Neuronal stem cell (in vitro differentiated cells): Measurements from ENCODE around the gene HGD.
"Not testable (repeated sequence)": the region's sequence is repeated elsewhere in the genome, so short reads cannot be mapped to it uniquely, and the experiment has no call there.

Experiments
- DNase-seq: peaks from one replicate; pipeline ENCODE4 v3.0.0-alpha.2; 2013; ENCODE audit warnings: low spot score
- H2AFZ ChIP-seq: one replicate; pipeline ENCODE4 v1.6.1; 2013; ENCODE audit warnings: mild to moderate bottlenecking, low read length, inconsistent platforms
- H2AK5ac ChIP-seq: 2 replicates; pipeline ENCODE4 v1.6.1; 2013; ENCODE audit warnings: low read depth, mild to moderate bottlenecking, inconsistent platforms, low read length, moderate library complexity, mixed read lengths
- H2BK120ac ChIP-seq: 2 replicates; pipeline ENCODE4 v1.6.1; 2013; ENCODE audit warnings: low read depth, mild to moderate bottlenecking, inconsistent platforms, low read length, moderate library complexity, mixed read lengths
- H2BK12ac ChIP-seq: one replicate; pipeline ENCODE4 v1.6.1; 2013; ENCODE audit warnings: low read length, inconsistent platforms
- H2BK15ac ChIP-seq: 2 replicates; pipeline ENCODE4 v1.6.1; 2013; ENCODE audit warnings: mild to moderate bottlenecking, low read length, inconsistent platforms, mixed read lengths
- H2BK5ac ChIP-seq: one replicate; pipeline ENCODE4 v1.6.1; 2013; ENCODE audit warnings: inconsistent platforms, mild to moderate bottlenecking, low read length, moderate library complexity
- H3K14ac ChIP-seq: one replicate; pipeline ENCODE4 v1.6.1; 2013; ENCODE audit warnings: low read length, inconsistent platforms
- H3K18ac ChIP-seq: 2 replicates; pipeline ENCODE4 v1.6.1; 2013; ENCODE audit warnings: low read length, inconsistent platforms
- H3K23ac ChIP-seq: 2 replicates; pipeline ENCODE4 v1.6.1; 2013; ENCODE audit warnings: low read depth, mild to moderate bottlenecking, mixed read lengths, low read length, inconsistent platforms; ENCODE audit not compliant: poor library complexity
- H3K27ac ChIP-seq: replicated peaks from 3 replicates; pipeline ENCODE4 v1.5.1; 2013; ENCODE audit warnings: low read length, inconsistent platforms
- H3K27me3 ChIP-seq, 3 experiments: 2 replicates each; pipeline ENCODE4 v1.6.1; 2013; ENCODE audit warnings: low read length in 3 of 3, mild to moderate bottlenecking in 2 of 3, inconsistent platforms in 1 of 3, low read depth in 1 of 3, mixed read lengths in 1 of 3, moderate library complexity in 1 of 3; ENCODE audit not compliant: control insufficient read depth in 3 of 3, insufficient read depth in 3 of 3
- H3K36me3 ChIP-seq, 2 donors: replicated peaks in 1 of 2; 2 replicates each; pipeline ENCODE4 v1.6.1; 2013; ENCODE audit warnings: low read length in 2 of 2; ENCODE audit not compliant: control insufficient read depth in 2 of 2, insufficient read depth in 2 of 2
- H3K4ac ChIP-seq: 2 replicates; pipeline ENCODE4 v1.6.1; 2013; ENCODE audit warnings: inconsistent platforms, mild to moderate bottlenecking, low read length, moderate library complexity
- H3K4me1 ChIP-seq, 2 donors: 1 replicate in 1 of 2; 2 replicates in 1 of 2; pipeline ENCODE4 v1.6.1; 2013; ENCODE audit warnings: low read length in 2 of 2, low read depth in 1 of 2; ENCODE audit not compliant: control insufficient read depth in 2 of 2, insufficient read depth in 1 of 2
- H3K4me2 ChIP-seq: one replicate; pipeline ENCODE4 v1.6.1; 2013; ENCODE audit warnings: mild to moderate bottlenecking, low read length, inconsistent platforms; ENCODE audit not compliant: insufficient read depth, poor library complexity, severe bottlenecking
- H3K4me3 ChIP-seq, 2 donors: 2 replicates each; pipeline ENCODE4 v1.5.1; 2013; ENCODE audit warnings: low read length in 2 of 2, mild to moderate bottlenecking in 2 of 2, inconsistent platforms in 1 of 2, moderate library complexity in 1 of 2
- H3K79me1 ChIP-seq: one replicate; pipeline ENCODE4 v1.6.1; 2013; ENCODE audit warnings: low read depth, mild to moderate bottlenecking, inconsistent platforms, low read length, moderate library complexity
- H3K9ac ChIP-seq: one replicate; pipeline ENCODE4 v1.6.1; 2013; ENCODE audit warnings: mild to moderate bottlenecking, low read depth, low read length, inconsistent platforms; ENCODE audit not compliant: poor library complexity
- H3K9me3 ChIP-seq, 2 donors: replicated peaks in 1 of 2; 2 replicates each; pipeline versions ENCODE3 to v1.6.1; 2013; ENCODE audit warnings: low read length in 2 of 2, mild to moderate bottlenecking in 2 of 2, inconsistent platforms in 1 of 2, low read depth in 1 of 2, mixed read lengths in 1 of 2, moderate library complexity in 1 of 2; ENCODE audit not compliant: control insufficient read depth in 2 of 2, insufficient read depth in 1 of 2
- H4K8ac ChIP-seq: one replicate; pipeline ENCODE4 v1.6.1; 2013; ENCODE audit warnings: low read depth, mild to moderate bottlenecking, inconsistent platforms, low read length, moderate library complexity
- H4K91ac ChIP-seq: one replicate; pipeline ENCODE4 v1.6.1; 2013; ENCODE audit warnings: low read length, low read depth, mild to moderate bottlenecking, inconsistent platforms; ENCODE audit not compliant: poor library complexity
- WGBS, 2 donors: extraction: QIAGEN DNeasy Blood & Tissue Kit; methylation state at CpG; one replicate each; pipeline ENCODE4 v1.1.7; 2013; ENCODE audit warnings: missing lambda C conversion rate in 2 of 2, mixed read lengths in 1 of 2; ENCODE audit not compliant: insufficient read length in 2 of 2, insufficient replicate concordance in 1 of 2; ENCODE audit errors: extremely low coverage in 2 of 2; 5-methylcytosine and 5-hydroxymethylcytosine counted together

Gene HGD

DNA sequence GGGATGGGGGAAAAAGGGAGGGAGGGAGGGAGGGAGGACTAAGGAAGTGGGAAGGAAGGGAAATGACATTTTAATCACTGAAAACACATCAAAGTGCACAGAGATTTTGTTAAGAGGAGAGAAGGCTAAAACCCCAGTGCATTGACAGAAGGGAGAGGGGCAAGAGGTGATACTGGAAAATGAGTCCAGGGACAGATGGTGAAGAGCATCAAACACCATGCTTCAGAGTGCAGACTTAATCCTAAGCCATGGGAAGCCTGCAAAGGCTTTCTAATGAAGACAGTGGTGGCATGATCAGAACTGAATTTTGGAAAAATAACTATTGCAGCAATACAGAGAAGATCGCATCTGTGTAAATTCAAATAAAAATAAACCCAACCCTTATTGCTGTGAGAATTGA is 41.8 kb downstream of the HGD start:
- Histone ChIP-seq H2AK5ac (no peak overlapping the region), H4K91ac (no peak overlapping the region), H3K18ac (no peak overlapping the region), H3K4me3 (no peak overlapping the region), H4K8ac (no peak overlapping the region), H3K27me3 (no peaks in the 10 kb centered on the region), H2BK12ac (no peak overlapping the region), H3K27ac (no peak overlapping the region), H3K4me1 (peaks cover 0 to 2% of the 10 kb centered on the region in 2 donors), H2AFZ (no peak overlapping the region), H3K23ac (no peak overlapping the region), H3K9me3 (no peaks in the 10 kb centered on the region), H2BK120ac (no peak overlapping the region), H2BK5ac (no peak overlapping the region), H3K14ac (no peak overlapping the region), H3K9ac (no peak overlapping the region), H3K4ac (no peak overlapping the region), H2BK15ac (no peak overlapping the region), H3K36me3 (no peaks in the 10 kb centered on the region), H3K4me2 (no peak overlapping the region), H3K79me1 (no peaks in the 10 kb centered on the region)
- WGBS, 2 donors = no CpG with 5 or more reads among the region's 1 CpG
- DNase-seq = no peak

DNA sequence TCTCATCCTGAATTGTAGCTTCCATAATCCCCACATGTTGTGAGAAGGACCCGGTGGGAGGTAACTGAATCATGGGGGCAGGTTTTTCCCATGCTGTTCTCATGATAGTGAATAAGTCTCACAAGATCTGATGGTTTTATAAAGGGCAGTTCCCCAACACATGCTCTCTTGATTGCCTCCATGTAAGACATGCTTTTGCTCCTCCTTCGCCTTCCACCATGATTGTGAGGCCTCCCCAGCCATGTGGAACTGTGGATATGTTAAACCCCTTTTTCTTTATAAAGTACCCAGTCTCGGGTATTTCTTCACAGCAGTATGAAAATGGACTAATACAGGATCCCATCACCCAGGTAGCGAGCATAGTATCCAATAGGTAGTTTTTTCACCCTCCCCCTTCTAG is 43.2 kb downstream of the HGD start:
- no CpG with 5 or more reads among the region's 4 CpGs for WGBS, 2 donors
- H2AFZ ChIP-seq, H3K27me3 ChIP-seq, H3K9ac ChIP-seq, H2BK15ac ChIP-seq, H4K8ac ChIP-seq, H3K4me2 ChIP-seq, H3K4me1 ChIP-seq, H3K4me3 ChIP-seq, H3K79me1 ChIP-seq, H2BK120ac ChIP-seq, H2AK5ac ChIP-seq, H3K9me3 ChIP-seq, H3K36me3 ChIP-seq, H3K4ac ChIP-seq, H3K14ac ChIP-seq, DNase-seq, H3K18ac ChIP-seq, H2BK12ac ChIP-seq, H3K23ac ChIP-seq, H2BK5ac ChIP-seq, H4K91ac ChIP-seq, H3K27ac ChIP-seq: not testable (repeated sequence)

DNA sequence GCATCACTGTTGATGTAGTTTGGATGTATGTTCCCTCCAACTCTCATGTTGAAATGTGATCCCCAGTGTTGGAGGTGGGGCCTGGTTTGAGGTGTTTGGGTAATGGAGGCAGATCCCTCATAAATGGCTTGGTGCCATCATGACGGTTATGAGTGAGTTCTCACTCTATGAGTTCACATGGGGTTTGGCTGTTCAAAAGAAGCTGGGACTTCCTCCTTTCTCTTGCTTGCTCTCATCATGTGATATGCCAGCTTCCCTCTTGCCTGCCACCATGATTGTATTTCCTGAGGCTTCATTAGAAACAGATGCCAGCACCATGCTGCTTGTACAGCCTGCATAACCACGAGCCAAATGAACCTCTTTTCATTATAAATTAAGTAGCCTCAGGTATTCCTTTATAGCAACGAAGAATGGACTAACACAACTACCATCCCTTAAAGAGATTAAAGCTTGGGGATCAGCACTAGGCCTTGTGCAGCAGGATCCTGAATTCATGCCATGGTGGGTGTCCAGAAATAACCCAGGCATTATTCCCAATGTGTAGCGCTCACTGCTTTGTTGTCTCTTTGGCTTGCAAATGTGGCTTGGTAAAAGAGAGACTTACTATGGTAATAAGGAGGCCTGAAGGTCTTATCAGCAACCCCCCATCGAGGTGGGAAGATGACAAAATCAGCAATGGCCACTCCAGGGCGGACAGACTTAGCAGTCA is 44.0 kb downstream of the HGD start:
- Histone ChIP-seq H3K27ac (no peak overlapping the region), H3K4ac (no peak overlapping the region), H3K36me3 (no peaks in the 10 kb centered on the region), H2AFZ (no peak overlapping the region), H2BK12ac (no peak overlapping the region), H3K9me3 (no peaks in the 10 kb centered on the region), H3K4me1 (no peaks in the 10 kb centered on the region), H3K9ac (no peak overlapping the region), H2BK5ac (no peak overlapping the region), H4K91ac (no peak overlapping the region), H3K4me3 (no peak overlapping the region), H2BK120ac (no peak overlapping the region), H2BK15ac (no peak overlapping the region), H3K18ac (no peak overlapping the region), H3K27me3 (no peaks in the 10 kb centered on the region), H3K4me2 (no peak overlapping the region), H3K14ac (no peak overlapping the region), H2AK5ac (no peak overlapping the region), H4K8ac (no peak overlapping the region), H3K23ac (no peak overlapping the region), H3K79me1 (no peaks in the 10 kb centered on the region)
- no CpG with 5 or more reads among the region's 6 CpGs for whole genome bisulfite sequencing, 2 donors
- no peak for DNase-seq

DNA sequence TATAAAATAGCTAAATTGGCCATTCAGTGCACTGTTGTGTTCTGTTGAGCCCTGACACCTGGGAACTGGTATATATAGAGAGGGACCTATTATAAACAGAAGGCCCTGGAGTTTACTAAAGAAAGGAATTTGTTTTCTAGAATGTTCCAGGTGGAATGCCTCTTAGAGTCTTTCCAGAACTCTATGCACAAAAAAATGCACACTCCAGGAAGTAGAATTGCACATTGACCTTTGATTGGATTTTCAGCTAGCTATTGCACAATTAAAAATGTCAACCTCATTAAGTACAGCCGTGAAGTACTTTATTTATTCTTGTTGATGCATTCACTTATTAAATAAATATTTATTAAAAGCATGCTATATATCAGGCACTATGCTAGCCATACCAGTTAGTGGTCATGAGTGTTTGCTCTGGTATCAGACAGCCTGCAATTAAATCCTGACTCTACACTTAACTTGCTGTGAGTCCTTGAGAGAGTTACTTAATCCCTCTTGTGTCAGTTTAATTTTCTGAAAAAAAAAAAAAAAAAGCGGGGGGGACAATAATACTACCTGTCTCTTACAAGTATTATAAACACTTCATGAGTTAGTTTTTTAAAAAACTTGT is 45.1 kb downstream of the HGD start:
- Histone ChIP-seq H3K23ac (no peak overlapping the region), H3K79me1 (no peaks in the 10 kb centered on the region), H3K27ac (no peak overlapping the region), H3K4me1 (no peaks in the 10 kb centered on the region), H3K18ac (no peak overlapping the region), H3K4ac (no peak overlapping the region), H2BK5ac (no peak overlapping the region), H3K27me3 (no peaks in the 10 kb centered on the region), H3K9me3 (no peaks in the 10 kb centered on the region), H2BK12ac (no peak overlapping the region), H3K4me2 (no peak overlapping the region), H3K4me3 (no peak overlapping the region), H3K36me3 (no peaks in the 10 kb centered on the region), H3K9ac (no peak overlapping the region), H2AFZ (no peak overlapping the region), H3K14ac (no peak overlapping the region), H4K8ac (no peak overlapping the region), H2BK15ac (no peak overlapping the region), H4K91ac (no peak overlapping the region), H2BK120ac (no peak overlapping the region), H2AK5ac (no peak overlapping the region)
- no peak for DNase-seq
- WGBS, 2 donors = no CpG with 5 or more reads among the region's 2 CpGs
